ENCODE data around the gene ACOX2. TPM values are rescaled to one million over a fixed set of nuclear protein-coding genes. Genes with fewer than 3 reads are reported as not detected.
A peak's percentile ranks its signal among the peaks of the same experiment; 100 is the strongest.

Gene ACOX2
- total RNA-seq, 1 donor, result 28.6 TPM

DNA sequence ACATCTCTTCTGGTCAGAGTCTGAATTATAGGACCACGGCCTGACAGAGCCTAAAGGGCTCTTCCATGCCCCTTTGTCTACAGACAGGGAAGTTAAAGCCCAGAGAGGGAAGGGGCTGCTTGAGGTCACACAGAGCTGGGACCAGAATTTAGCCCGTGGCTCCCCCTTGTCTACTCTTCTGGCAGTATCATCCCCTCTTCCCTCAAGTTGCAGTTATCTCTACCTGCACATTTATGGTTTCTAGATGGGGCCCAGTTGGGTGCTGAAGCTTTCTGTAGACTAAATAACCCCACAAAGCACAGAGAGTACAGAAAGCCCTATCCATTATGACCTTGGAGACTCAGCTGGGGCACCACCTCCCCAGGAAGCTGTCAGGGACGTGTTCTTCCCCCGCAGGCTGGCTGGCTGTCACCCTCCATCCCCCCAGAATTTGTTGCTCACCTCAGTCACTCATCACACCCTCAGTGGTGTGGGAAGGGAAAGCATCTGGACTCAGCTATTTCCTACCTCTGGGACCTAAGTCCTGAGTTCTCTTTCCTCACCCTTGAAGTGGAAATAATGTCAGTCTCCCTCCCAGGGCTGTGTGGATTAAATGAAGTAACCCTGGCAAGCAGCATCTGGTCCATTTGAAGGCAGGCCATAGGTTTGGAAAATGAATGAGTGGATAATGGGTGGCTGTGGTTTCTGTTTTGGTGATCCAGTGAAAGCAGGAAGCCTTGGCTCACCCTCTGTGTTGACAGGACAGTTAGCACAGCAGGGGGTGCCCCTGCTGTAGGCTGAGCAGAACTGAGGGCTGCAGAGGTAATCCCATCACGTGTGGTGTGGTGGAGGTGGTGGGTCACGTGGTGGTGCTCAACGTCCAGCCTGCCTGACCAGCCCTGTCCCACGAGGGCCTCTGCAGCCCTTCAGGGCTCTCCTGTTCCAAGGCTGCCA lies 16.3 kb downstream of the ACOX2 start:
- H3K4me2 ChIP-seq (ENCODE audit: insufficient read depth, low read length), result no peak overlapping the region
- peak; percentile 41 for DNase-seq (ENCODE audit: insufficient read length, low spot score, missing footprints)
- no peak overlapping the region for H3K4me3 ChIP-seq (ENCODE audit: insufficient read depth, low read length)
- H3K9me3 ChIP-seq (ENCODE audit: low read depth, low read length), result no peaks in the 10 kb centered on the region
- H3K79me2 ChIP-seq (ENCODE audit: insufficient read depth, low read length), result no peaks in the 10 kb centered on the region
- H3K4me1 ChIP-seq (ENCODE audit: insufficient read depth, low read length), result no peaks in the 10 kb centered on the region
- no peaks in the 10 kb centered on the region for H3K27me3 ChIP-seq (ENCODE audit: insufficient read depth, low read length)
- TF ChIP-seq CTCF (IDR thresholded peaks at IDR 0.05; ENCODE audit: extremely low read depth, low read depth, low read length), result no peak
- peaks cover 21% of the 10 kb centered on the region for H3K36me3 ChIP-seq (ENCODE audit: insufficient read depth, low read length)
- H4K20me1 ChIP-seq (ENCODE audit: insufficient read depth, low read length), result no peaks in the 10 kb centered on the region
- H2AFZ ChIP-seq (ENCODE audit: low read length), result no peak overlapping the region
- H3K27ac ChIP-seq (ENCODE audit: low read depth, low read length), result no peak overlapping the region

GRCh38 chr3:58519668-58520402 lies 17.2 kb downstream of the ACOX2 start:
- Histone ChIP-seq H3K9me3 (ENCODE audit: low read depth, low read length) (no peaks in the 10 kb centered on the region), H3K4me3 (ENCODE audit: insufficient read depth, low read length) (no peak overlapping the region), H2AFZ (ENCODE audit: low read length) (no peak overlapping the region), H3K27ac (ENCODE audit: low read depth, low read length) (no peak overlapping the region), H3K4me1 (ENCODE audit: insufficient read depth, low read length) (no peaks in the 10 kb centered on the region), H4K20me1 (ENCODE audit: insufficient read depth, low read length) (no peaks in the 10 kb centered on the region), H3K4me2 (ENCODE audit: insufficient read depth, low read length) (no peak overlapping the region), H3K27me3 (ENCODE audit: insufficient read depth, low read length) (no peaks in the 10 kb centered on the region), H3K79me2 (ENCODE audit: insufficient read depth, low read length) (no peaks in the 10 kb centered on the region), H3K36me3 (ENCODE audit: insufficient read depth, low read length) (peaks cover 21% of the 10 kb centered on the region)
- no peak for DNase-seq (ENCODE audit: insufficient read length, low spot score, missing footprints)
- TF ChIP-seq CTCF (IDR thresholded peaks at IDR 0.05; ENCODE audit: extremely low read depth, low read depth, low read length), result no peak

DNA sequence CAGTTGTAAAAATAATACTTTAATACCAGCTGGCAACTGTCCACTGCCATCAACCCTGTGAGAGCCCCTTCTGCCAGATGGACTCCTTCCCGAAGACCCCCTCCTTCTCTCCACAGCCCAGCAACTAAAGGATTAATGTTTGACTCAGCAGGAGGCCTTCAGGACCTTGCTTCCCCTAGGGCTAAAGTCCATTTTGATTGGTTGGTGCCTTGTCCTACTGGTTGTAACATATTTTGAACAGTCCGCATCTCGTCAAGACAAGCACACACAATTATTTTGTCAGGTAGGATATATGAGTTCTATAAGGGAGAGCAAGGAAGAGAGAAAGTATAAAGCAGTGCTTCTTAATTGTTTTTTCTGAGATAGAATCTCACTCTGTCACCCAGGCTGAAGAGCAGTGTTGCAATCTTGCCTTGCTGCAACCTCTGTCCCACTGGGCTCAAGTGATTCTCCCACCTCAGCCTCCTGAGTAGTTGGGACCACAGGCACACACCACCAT lies 18.6 kb downstream of the ACOX2 start:
- no peak overlapping the region for H2AFZ ChIP-seq (ENCODE audit: low read length)
- no peaks in the 10 kb centered on the region for H3K79me2 ChIP-seq (ENCODE audit: insufficient read depth, low read length)
- no peaks in the 10 kb centered on the region for H3K9me3 ChIP-seq (ENCODE audit: low read depth, low read length)
- H3K27me3 ChIP-seq (ENCODE audit: insufficient read depth, low read length), result no peaks in the 10 kb centered on the region
- DNase-seq (ENCODE audit: insufficient read length, low spot score, missing footprints), result no peak
- no peaks in the 10 kb centered on the region for H4K20me1 ChIP-seq (ENCODE audit: insufficient read depth, low read length)
- H3K4me3 ChIP-seq (ENCODE audit: insufficient read depth, low read length), result no peak overlapping the region
- H3K4me2 ChIP-seq (ENCODE audit: insufficient read depth, low read length), result no peak overlapping the region
- H3K4me1 ChIP-seq (ENCODE audit: insufficient read depth, low read length), result no peaks in the 10 kb centered on the region
- TF ChIP-seq CTCF (IDR thresholded peaks at IDR 0.05; ENCODE audit: extremely low read depth, low read depth, low read length), result no peak
- no peak overlapping the region for H3K27ac ChIP-seq (ENCODE audit: low read depth, low read length)
- peaks cover 16% of the 10 kb centered on the region for H3K36me3 ChIP-seq (ENCODE audit: insufficient read depth, low read length)

- no peaks in the 10 kb centered on the region for H3K4me1 ChIP-seq (ENCODE audit: insufficient read depth, low read length)
Measured at GRCh38 chr3:58514405-58514804, 22.6 kb downstream of the ACOX2 start.

More at GRCh38 chr3:58514405-58514804, 22.6 kb downstream of the ACOX2 start:
- TF ChIP-seq CTCF (IDR thresholded peaks at IDR 0.05; ENCODE audit: extremely low read depth, low read depth, low read length), result no peak
- H3K27ac ChIP-seq (ENCODE audit: low read depth, low read length), result no peak overlapping the region
- peaks cover 4% of the 10 kb centered on the region for H3K36me3 ChIP-seq (ENCODE audit: insufficient read depth, low read length)
- no peaks in the 10 kb centered on the region for H3K79me2 ChIP-seq (ENCODE audit: insufficient read depth, low read length)
- no peaks in the 10 kb centered on the region for H3K27me3 ChIP-seq (ENCODE audit: insufficient read depth, low read length)
- H3K4me3 ChIP-seq (ENCODE audit: insufficient read depth, low read length), result no peak overlapping the region
- H3K9me3 ChIP-seq (ENCODE audit: low read depth, low read length), result no peaks in the 10 kb centered on the region
- no peak overlapping the region for H3K4me2 ChIP-seq (ENCODE audit: insufficient read depth, low read length)
- H2AFZ ChIP-seq (ENCODE audit: low read length), result no peak overlapping the region
- no peak for DNase-seq (ENCODE audit: insufficient read length, low spot score, missing footprints)
- no peaks in the 10 kb centered on the region for H4K20me1 ChIP-seq (ENCODE audit: insufficient read depth, low read length)
